PC-3 (cell line): Measurements from ENCODE around the gene NECAP2.

ENCODE experiments used
- EZH2phosphoT487 ChIP-seq: fragments of 300-600 bp; sonication (generic); IDR thresholded peaks from 2 replicates; pipeline ENCODE4 v1.6.1; 2018; ENCODE audit warnings: mild to moderate bottlenecking, antibody characterized with exemption, low read length, borderline replicate concordance
- TF ChIP-seq, protein P1 (sequence below): fragments of 300-600 bp; sonication (generic); conservative IDR thresholded peaks from 2 replicates; pipeline ENCODE4 v1.5.1; 2017; ENCODE audit warnings: antibody characterized with exemption, low read depth, mild to moderate bottlenecking, low read length

DNA sequence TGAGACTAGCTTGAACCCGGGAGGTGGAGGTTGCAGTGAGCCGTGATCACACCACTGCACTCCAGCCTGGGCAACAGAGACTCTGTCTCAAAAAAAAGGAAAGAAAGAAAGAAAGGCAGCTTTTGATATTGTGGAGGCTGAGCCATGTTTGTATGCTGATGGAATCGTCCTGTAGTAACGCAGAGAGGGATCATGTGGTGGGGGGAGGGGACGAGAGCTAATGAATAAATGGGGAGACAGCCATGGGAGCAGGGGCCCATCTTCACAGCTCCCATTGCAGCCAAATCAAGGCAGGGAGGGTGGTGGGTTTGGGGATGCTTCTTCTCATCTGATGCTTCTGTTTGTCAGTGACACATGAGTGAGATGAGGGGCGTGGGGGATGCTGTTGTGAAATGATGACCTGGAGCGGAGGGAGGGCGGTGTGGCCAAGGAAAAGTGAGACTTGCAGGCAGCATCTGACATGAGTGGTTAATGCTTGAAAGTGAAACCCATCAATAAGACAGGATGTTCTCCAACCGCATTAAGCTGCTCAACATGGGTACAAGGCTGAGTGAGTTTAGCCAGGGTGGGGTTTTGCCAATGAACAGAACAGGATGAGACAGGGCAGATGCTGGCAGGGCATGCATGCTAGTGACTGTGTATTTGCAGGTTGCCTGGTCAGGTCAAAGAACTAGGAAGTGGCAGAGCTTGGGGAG, 20.0 kb upstream of the NECAP2 start:
- TF ChIP-seq, protein P1, sequence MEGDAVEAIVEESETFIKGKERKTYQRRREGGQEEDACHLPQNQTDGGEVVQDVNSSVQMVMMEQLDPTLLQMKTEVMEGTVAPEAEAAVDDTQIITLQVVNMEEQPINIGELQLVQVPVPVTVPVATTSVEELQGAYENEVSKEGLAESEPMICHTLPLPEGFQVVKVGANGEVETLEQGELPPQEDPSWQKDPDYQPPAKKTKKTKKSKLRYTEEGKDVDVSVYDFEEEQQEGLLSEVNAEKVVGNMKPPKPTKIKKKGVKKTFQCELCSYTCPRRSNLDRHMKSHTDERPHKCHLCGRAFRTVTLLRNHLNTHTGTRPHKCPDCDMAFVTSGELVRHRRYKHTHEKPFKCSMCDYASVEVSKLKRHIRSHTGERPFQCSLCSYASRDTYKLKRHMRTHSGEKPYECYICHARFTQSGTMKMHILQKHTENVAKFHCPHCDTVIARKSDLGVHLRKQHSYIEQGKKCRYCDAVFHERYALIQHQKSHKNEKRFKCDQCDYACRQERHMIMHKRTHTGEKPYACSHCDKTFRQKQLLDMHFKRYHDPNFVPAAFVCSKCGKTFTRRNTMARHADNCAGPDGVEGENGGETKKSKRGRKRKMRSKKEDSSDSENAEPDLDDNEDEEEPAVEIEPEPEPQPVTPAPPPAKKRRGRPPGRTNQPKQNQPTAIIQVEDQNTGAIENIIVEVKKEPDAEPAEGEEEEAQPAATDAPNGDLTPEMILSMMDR = no peak
- TF ChIP-seq EZH2phosphoT487 = no peak
